SK-N-SH (cell line): Measurements from ENCODE around the gene PYCR2. TPM values are rescaled to one million over a fixed set of nuclear protein-coding genes. Genes with fewer than 3 reads are reported as not detected.

Experiments
- CTCF ChIA-PET: fragments of 300-600, 350-600 bp; formaldehyde crosslinking; extraction: SDS; loops from one replicate; lab custom pipeline; 2021; lab: Yijun Ruan, JAX
- POLR2A ChIA-PET: fragments of 350-600 bp; sonication (Branson Sonifier 250); formaldehyde crosslinking; extraction: SDS; loops from one replicate; lab custom pipeline; 2020; ENCODE audit warnings: antibody characterized with exemption, inconsistent platforms; lab: Yijun Ruan, JAX
- DNase-seq: peaks from one replicate; pipeline ENCODE4 v3.0.0; 2012
- H2AFZ ChIP-seq: fragments of 200-600 bp; sonication (generic); 2 replicates; pipeline ENCODE4 v1.8.1; 2016; ENCODE audit warnings: antibody characterized with exemption, mild to moderate bottlenecking, low read depth
- H3F3A ChIP-seq: fragments of 200-600 bp; sonication (generic); replicated peaks from 2 replicates; pipeline ENCODE3; 2016; ENCODE audit warnings: antibody characterized with exemption, mild to moderate bottlenecking; ENCODE audit not compliant: insufficient read depth
- H3K27ac ChIP-seq, 2 experiments: fragments of 200-500 bp in 1 of 2; fragments of 200-600 bp in 1 of 2; sonication (Bioruptor generic) in 1 of 2; sonication (generic), shearing (Covaris generic) in 1 of 2; 2 replicates each; pipeline versions ENCODE4 v1.5.1 to v1.6.1; 2014 to 2016; ENCODE audit warnings: low read depth in 2 of 2, inconsistent platforms in 1 of 2, low read length in 1 of 2, mild to moderate bottlenecking in 1 of 2, mixed read lengths in 1 of 2
- H3K27me3 ChIP-seq: fragments of 200-600 bp; sonication (generic), shearing (Covaris generic); 2 replicates; pipeline ENCODE4 v1.6.1; 2016; ENCODE audit warnings: mixed run types; ENCODE audit not compliant: insufficient read depth
- H3K36me3 ChIP-seq, 2 experiments: fragments of 200-500 bp in 1 of 2; fragments of 200-600 bp in 1 of 2; sonication (Bioruptor generic) in 1 of 2; sonication (generic) in 1 of 2; replicated peaks in 1 of 2; 2 replicates each; pipeline versions ENCODE3 to v1.5.1; 2014 to 2016; ENCODE audit warnings: low read length in 1 of 2, mild to moderate bottlenecking in 1 of 2; ENCODE audit not compliant: insufficient read depth in 2 of 2, control insufficient read depth in 1 of 2
- H3K4me1 ChIP-seq, 2 experiments: fragments of 200-500 bp in 1 of 2; fragments of 200-600 bp in 1 of 2; sonication (Bioruptor generic) in 1 of 2; sonication (generic), shearing (Covaris generic) in 1 of 2; 2 replicates each; pipeline versions ENCODE4 v1.5.1 to v1.6.1; 2014 to 2016; ENCODE audit warnings: low read depth in 1 of 2, low read length in 1 of 2, mixed run types in 1 of 2; ENCODE audit not compliant: insufficient read depth in 2 of 2, control insufficient read depth in 1 of 2
- H3K4me2 ChIP-seq: fragments of 200-600 bp; sonication (generic), shearing (Covaris generic); 2 replicates; pipeline ENCODE4 v1.6.1; 2017; ENCODE audit warnings: mixed run types
- H3K4me3 ChIP-seq, 2 experiments: fragments of 200-500 bp in 1 of 2; fragments of 200-600 bp in 1 of 2; sonication (Bioruptor generic) in 1 of 2; sonication (generic), shearing (Covaris generic) in 1 of 2; 2 replicates each; pipeline versions ENCODE4 v1.5.1 to v1.8.1; 2014 to 2016; ENCODE audit warnings: low read depth in 2 of 2, inconsistent platforms in 1 of 2, low read length in 1 of 2, mild to moderate bottlenecking in 1 of 2, mixed read lengths in 1 of 2, moderate library complexity in 1 of 2
- H3K79me2 ChIP-seq: fragments of 200-600 bp; sonication (generic); 2 replicates; pipeline ENCODE4 v1.8.1; 2017; ENCODE audit warnings: mild to moderate bottlenecking; ENCODE audit not compliant: insufficient read depth
- H3K9ac ChIP-seq: fragments of 200-600 bp; sonication (generic); 2 replicates; pipeline ENCODE4 v1.6.1; 2017; ENCODE audit warnings: mixed run types
- H3K9me2 ChIP-seq: fragments of 200-600 bp; sonication (generic); 2 replicates; pipeline ENCODE4 v1.6.1; 2017; ENCODE audit warnings: mixed run types
- H3K9me3 ChIP-seq: fragments of 200-600 bp; sonication (generic); 2 replicates; pipeline ENCODE4 v1.6.1; 2017; ENCODE audit warnings: mixed run types, mild to moderate bottlenecking, moderate library complexity
- H4K20me1 ChIP-seq: fragments of 200-600 bp; sonication (generic); 2 replicates; pipeline ENCODE4 v1.6.1; 2017; ENCODE audit warnings: mild to moderate bottlenecking, mixed run types; ENCODE audit not compliant: insufficient read depth
- CHD2 ChIP-seq: fragments of 150-350 bp; IDR thresholded peaks from 2 replicates; pipeline ENCODE4 v1.6.1; 2018; ENCODE audit warnings: low read length; ENCODE audit not compliant: partially characterized antibody
- EP300 ChIP-seq, 2 experiments: IDR thresholded peaks; 2 replicates each; pipeline versions ENCODE4 v1.4.0 to v1.6.1; 2012; ENCODE audit warnings: borderline replicate concordance in 1 of 2, low read depth in 1 of 2, low read length in 1 of 2
- FOSL2 ChIP-seq: IDR thresholded peaks from 2 replicates; pipeline ENCODE4 v1.4.0; 2012; ENCODE audit warnings: low read depth, mild to moderate bottlenecking, moderate library complexity, borderline replicate concordance
- FOXJ3 ChIP-seq: sonication (generic); formaldehyde crosslinking; IDR thresholded peaks from 2 replicates; pipeline ENCODE4 v1.5.1; 2020; ENCODE audit warnings: mild to moderate bottlenecking, missing genetic modification reagents
- GABPA ChIP-seq: IDR thresholded peaks from 2 replicates; pipeline ENCODE4 v1.4.0; 2012; ENCODE audit warnings: low read depth, mild to moderate bottlenecking
- NFIC ChIP-seq: IDR thresholded peaks from 2 replicates; pipeline ENCODE4 v1.4.0; 2012; ENCODE audit warnings: borderline replicate concordance
- REST ChIP-seq: IDR thresholded peaks from 2 replicates; pipeline ENCODE4 v1.6.1; 2012; ENCODE audit warnings: mild to moderate bottlenecking, low read depth, low read length, moderate library complexity
- RXRA ChIP-seq: IDR thresholded peaks from 2 replicates; pipeline ENCODE4 v1.4.0; 2012; ENCODE audit warnings: low read depth, mild to moderate bottlenecking, borderline replicate concordance
- SIN3A ChIP-seq: IDR thresholded peaks from 2 replicates; pipeline ENCODE4 v1.6.1; 2012; ENCODE audit warnings: low read depth, mild to moderate bottlenecking, low read length, moderate library complexity, borderline replicate concordance
- SMC3 ChIP-seq: IDR thresholded peaks from 2 replicates; pipeline ENCODE4 v1.6.1; 2012; ENCODE audit warnings: low read depth, low read length, improper control_type of control experiment
- TCF12 ChIP-seq: IDR thresholded peaks from 2 replicates; pipeline ENCODE4 v1.4.0; 2012
- TEAD4 ChIP-seq: IDR thresholded peaks from 2 replicates; pipeline ENCODE4 v1.4.0; 2012; ENCODE audit warnings: mild to moderate bottlenecking, borderline replicate concordance; ENCODE audit not compliant: insufficient read depth
- YY1 ChIP-seq: IDR thresholded peaks from 2 replicates; pipeline ENCODE4 v1.4.0; 2012; ENCODE audit warnings: low read depth, mild to moderate bottlenecking
- WGBS: methylation state at CpG from one replicate; pipeline ENCODE4 v1.1.6; 2017; ENCODE audit warnings: low lambda C conversion rate; 5-methylcytosine and 5-hydroxymethylcytosine counted together
- polyA plus RNA-seq, 3 experiments: library from polyadenylated mRNA; depleted of rRNA; stranded (reverse); fragments of >200 nt; gene quantifications; 2 replicates each; pipeline ENCODE4 v1.2.3, GENCODE V29; 2012
- TF ChIP-seq, protein P1 (sequence below): fragments of 200-600 bp; sonication (generic); IDR thresholded peaks from 2 replicates; pipeline ENCODE4 v1.6.1; 2017; ENCODE audit warnings: antibody characterized with exemption, mild to moderate bottlenecking, moderate library complexity
- TF ChIP-seq, protein P2 (sequence below): IDR thresholded peaks from 2 replicates; pipeline ENCODE4 v1.4.0; 2012; ENCODE audit warnings: low read depth

PYCR2 gene
- polyA plus RNA-seq, 1 of the 3 experiments (the other 2 are of a cell fraction): 95.3 TPM

DNA sequence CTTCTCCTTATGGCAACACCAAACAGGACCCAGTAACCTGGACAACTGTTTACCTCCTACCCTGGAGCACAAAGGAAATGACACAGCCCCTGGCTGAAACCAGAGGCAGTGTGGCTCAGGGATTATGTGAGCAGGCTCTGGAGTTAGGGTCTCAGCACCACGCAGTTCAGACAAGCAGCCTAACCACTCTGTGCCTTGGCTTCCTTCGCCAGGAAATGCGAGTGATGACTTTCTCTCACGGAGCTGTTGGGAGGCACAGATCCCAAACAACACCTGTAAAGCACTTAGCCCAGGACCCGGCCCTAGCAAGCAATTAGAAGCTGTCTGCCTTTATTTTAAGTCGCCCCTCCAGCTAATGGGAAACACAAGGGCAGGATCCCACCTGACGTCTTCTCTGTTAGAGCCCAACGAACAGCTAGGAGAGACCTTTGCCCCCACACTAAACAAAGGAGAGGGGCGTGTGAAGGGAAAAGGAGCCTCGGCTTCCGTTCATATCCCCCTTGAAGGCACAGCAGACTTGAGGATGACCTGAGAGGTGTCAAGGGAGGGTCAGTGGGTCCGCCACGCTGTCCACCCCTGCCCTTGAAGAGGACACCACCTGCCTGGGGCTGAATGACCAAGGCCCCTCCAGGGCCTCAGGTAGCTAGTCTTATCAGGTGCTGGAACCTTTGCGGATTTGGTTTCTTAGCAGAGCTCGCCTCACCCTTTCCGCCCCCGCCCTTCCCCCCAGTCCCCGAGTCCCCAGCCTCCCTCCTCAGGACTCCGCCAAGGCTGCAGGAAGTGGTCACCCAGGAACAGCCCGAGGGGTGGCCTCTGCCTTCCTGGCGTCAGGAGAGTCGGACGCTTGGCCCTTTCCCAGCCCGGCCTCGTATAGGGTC is 42.7 kb downstream of the PYCR2 start:
- WGBS: 75% methylated on average over 23 of the region's 25 CpGs
- no peaks in the 10 kb centered on the region for H3K27me3 ChIP-seq
- H3K4me1 ChIP-seq: peaks cover 0 to 34% of the 10 kb centered on the region in 2 experiments; a peak in 1 of 4 replicates
- H3F3A ChIP-seq: peaks cover 4% of the 10 kb centered on the region
- peaks cover 7% of the 10 kb centered on the region; the same call in 1 of the 2 replicates for H3K79me2 ChIP-seq
- POLR2A ChIA-PET: interaction anchor here (1.1 kb wide), 1 partner anchor 104 kb away, joined by 3 read pairs; the partner anchor contains the start of gene SRP9
- peak; percentile 41 for DNase-seq
- CTCF ChIA-PET: interaction anchor here (0.7 to 3.9 kb wide), 10 partner anchors 13 to 406 kb away, joined by 3 to 21 read pairs (median 4); partner anchors contain the start of gene SRP9
- TF ChIP-seq NFIC (no peak), FOXJ3 (no peak), CHD2 (no peak), REST (no peak)
- TF ChIP-seq, protein P1, sequence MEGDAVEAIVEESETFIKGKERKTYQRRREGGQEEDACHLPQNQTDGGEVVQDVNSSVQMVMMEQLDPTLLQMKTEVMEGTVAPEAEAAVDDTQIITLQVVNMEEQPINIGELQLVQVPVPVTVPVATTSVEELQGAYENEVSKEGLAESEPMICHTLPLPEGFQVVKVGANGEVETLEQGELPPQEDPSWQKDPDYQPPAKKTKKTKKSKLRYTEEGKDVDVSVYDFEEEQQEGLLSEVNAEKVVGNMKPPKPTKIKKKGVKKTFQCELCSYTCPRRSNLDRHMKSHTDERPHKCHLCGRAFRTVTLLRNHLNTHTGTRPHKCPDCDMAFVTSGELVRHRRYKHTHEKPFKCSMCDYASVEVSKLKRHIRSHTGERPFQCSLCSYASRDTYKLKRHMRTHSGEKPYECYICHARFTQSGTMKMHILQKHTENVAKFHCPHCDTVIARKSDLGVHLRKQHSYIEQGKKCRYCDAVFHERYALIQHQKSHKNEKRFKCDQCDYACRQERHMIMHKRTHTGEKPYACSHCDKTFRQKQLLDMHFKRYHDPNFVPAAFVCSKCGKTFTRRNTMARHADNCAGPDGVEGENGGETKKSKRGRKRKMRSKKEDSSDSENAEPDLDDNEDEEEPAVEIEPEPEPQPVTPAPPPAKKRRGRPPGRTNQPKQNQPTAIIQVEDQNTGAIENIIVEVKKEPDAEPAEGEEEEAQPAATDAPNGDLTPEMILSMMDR: no peak
- peak overlapping the region; percentile 98 for H2AFZ ChIP-seq
- H3K9me3 ChIP-seq: no peaks in the 10 kb centered on the region
- H3K9me2 ChIP-seq: no peaks in the 10 kb centered on the region
- H3K4me3 ChIP-seq: peak overlapping the region; percentile 78 to 89
- H4K20me1 ChIP-seq: no peaks in the 10 kb centered on the region
- peak overlapping the region in 1 of 2 experiments; percentile 46; a peak in 1 of 4 replicates for H3K27ac ChIP-seq
- no peaks in the 10 kb centered on the region for H3K36me3 ChIP-seq
- H3K4me2 ChIP-seq: peak overlapping the region; percentile 94
- peak overlapping the region; percentile 85; the same call in 1 of the 2 replicates for H3K9ac ChIP-seq

- H2AFZ ChIP-seq: no peak overlapping the region
Observed at GRCh38 chr1:225880636-225881035, 43.4 kb downstream of the PYCR2 start.

More at GRCh38 chr1:225880636-225881035, 43.4 kb downstream of the PYCR2 start:
- H3K4me1 ChIP-seq: peaks cover 0 to 34% of the 10 kb centered on the region in 2 experiments; a peak in 1 of 4 replicates
- DNase-seq: no peak
- no peak for TF ChIP-seq TEAD4
- no peak for TF ChIP-seq RXRA
- no peak for TF ChIP-seq FOSL2
- TF ChIP-seq, protein P2, sequence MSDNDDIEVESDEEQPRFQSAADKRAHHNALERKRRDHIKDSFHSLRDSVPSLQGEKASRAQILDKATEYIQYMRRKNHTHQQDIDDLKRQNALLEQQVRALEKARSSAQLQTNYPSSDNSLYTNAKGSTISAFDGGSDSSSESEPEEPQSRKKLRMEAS: no peak
- no peak for TF ChIP-seq SIN3A
- no peak for TF ChIP-seq GABPA
- no peak for TF ChIP-seq SMC3
- TF ChIP-seq NFIC: no peak
- no peak for TF ChIP-seq REST
- TF ChIP-seq YY1: no peak
- TF ChIP-seq EP300 (IDR thresholded peaks at IDR 0.05; ENCODE audit: borderline replicate concordance in 1 of 2, low read depth in 1 of 2, low read length in 1 of 2): no peak
- TF ChIP-seq TCF12: no peak
- WGBS: 82% methylated on average over 3 of the region's 5 CpGs
- no peaks in the 10 kb centered on the region for H3K9me2 ChIP-seq
- H3F3A ChIP-seq: peaks cover 4% of the 10 kb centered on the region
- H3K79me2 ChIP-seq: peaks cover 7% of the 10 kb centered on the region; the same call in 1 of the 2 replicates
- no peaks in the 10 kb centered on the region for H3K27me3 ChIP-seq
- no peak overlapping the region for H3K9ac ChIP-seq
- ChIA-PET POLR2A (interaction anchor here (1.0 to 1.1 kb wide), 2 partner anchors 34 to 103 kb away, joined by 3 read pairs; partner anchors contain the start of gene SRP9), CTCF (interaction anchor here (1.0 to 3.9 kb wide), 3 partner anchors 21 to 406 kb away, joined by 3 to 21 read pairs (median 4); no protein-coding TSS in a partner anchor)
- H3K36me3 ChIP-seq: no peaks in the 10 kb centered on the region
- H3K9me3 ChIP-seq: no peaks in the 10 kb centered on the region
- H4K20me1 ChIP-seq: no peaks in the 10 kb centered on the region
- no peak overlapping the region; a peak in 1 of 4 replicates for H3K27ac ChIP-seq
- no peak overlapping the region for H3K4me3 ChIP-seq
- H3K4me2 ChIP-seq: peak overlapping the region; percentile 94
